Psoas muscle (tissue), 8 donors: ENCODE data around the gene STRADB. TPM values are rescaled to one million over a fixed set of nuclear protein-coding genes. Genes with fewer than 3 reads are reported as not detected.
"Not testable (repeated sequence)": the region's sequence is repeated elsewhere in the genome, so short reads cannot be mapped to it uniquely, and the experiment has no call there.

Experiments
- ATAC-seq, 4 donors: fragments of 200-7000 bp; cut with Tn5 transposase; one replicate each; pipeline ENCODE4 v1.9.1; 2020; ENCODE audit warnings: moderate library complexity in 3 of 4, mild to moderate bottlenecking in 2 of 4
- DNase-seq, 2 donors: peaks; one replicate each; pipeline ENCODE4 v3.0.0-alpha.2; 2020
- H3K27ac ChIP-seq: fragments of 200-600 bp; one replicate; pipeline ENCODE4 v1.8.0; 2022
- H3K27me3 ChIP-seq, 3 donors: fragments of 200-600 bp in 1 of 3; one replicate each; pipeline versions ENCODE4 v1.6.1 to v1.8.0; 2013 to 2022; ENCODE audit warnings: low read length in 2 of 3, mild to moderate bottlenecking in 2 of 3, moderate library complexity in 1 of 3; ENCODE audit not compliant: insufficient read depth in 3 of 3
- H3K36me3 ChIP-seq, 2 donors: fragments of 200-600 bp in 1 of 2; one replicate each; pipeline versions ENCODE4 v1.6.1 to v1.8.0; 2013 to 2022; ENCODE audit warnings: low read depth in 1 of 2, mild to moderate bottlenecking in 1 of 2, moderate library complexity in 1 of 2; ENCODE audit not compliant: insufficient read depth in 1 of 2
- H3K4me1 ChIP-seq: fragments of 200-600 bp; one replicate; pipeline ENCODE4 v1.8.0; 2022
- H3K4me3 ChIP-seq: fragments of 200-600 bp; one replicate; pipeline ENCODE4 v1.8.0; 2022; ENCODE audit warnings: mild to moderate bottlenecking
- H3K9me3 ChIP-seq: fragments of 200-600 bp; one replicate; pipeline ENCODE4 v1.8.0; 2022
- WGBS, 3 donors: extraction: QIAGEN DNeasy Blood & Tissue Kit; methylation state at CpG; one replicate each; pipeline versions ENCODE4 v1.1.6 to v1.1.7; 2013; 5-methylcytosine and 5-hydroxymethylcytosine counted together
- intact Hi-C, 2 donors: fragments of 100-400 bp; cut with DNase I; formaldehyde crosslinking; loops; one replicate each; pipeline versions ENCODE4 v1.11.0 to v1.14.2; 2022
- polyA plus RNA-seq, 3 donors: library from polyadenylated mRNA; stranded (reverse); fragments of 200-250 nt; gene quantifications; one replicate each; pipeline ENCODE4 v1.2.3, GENCODE V29; 2013
- total RNA-seq, 4 donors: library from RNA; stranded (reverse); fragmentation: NEBNext Ultra II Directional in 2 of 4; extraction: Animal tissue kit (Norgen Biotek cat#: 25700) in 2 of 4; gene quantifications; one replicate each; pipeline versions ENCODE4 v1.2.1 to v1.2.4, GENCODE V29; 2021 to 2023
- TF ChIP-seq, protein P1 (sequence below): fragments of 200-600 bp; IDR thresholded peaks from one replicate; pipeline ENCODE4 v1.8.0; 2022; ENCODE audit warnings: antibody characterized with exemption
- donor health status: healthy with polysubstance abuse.
- donor health status: DM: no; HTN: no; CAD: no; lungs with moderate emphysema.
- donor health status: Bipolar disorder and iron deficiency.
- donor health status: healthy.
- donor health status: DM: yes; HTN: yes; CAD: no.
- donor health status: DM: no; HTN: no; CAD: no.
- donor health status: DM: no; HTN: no; CAD: no.
- donor health status: DM: yes; HTN: yes; CAD: no.

The STRADB gene
- total and polyA plus RNA-seq, 7 donors: 48.5 to 175 (median 79.7) TPM

DNA sequence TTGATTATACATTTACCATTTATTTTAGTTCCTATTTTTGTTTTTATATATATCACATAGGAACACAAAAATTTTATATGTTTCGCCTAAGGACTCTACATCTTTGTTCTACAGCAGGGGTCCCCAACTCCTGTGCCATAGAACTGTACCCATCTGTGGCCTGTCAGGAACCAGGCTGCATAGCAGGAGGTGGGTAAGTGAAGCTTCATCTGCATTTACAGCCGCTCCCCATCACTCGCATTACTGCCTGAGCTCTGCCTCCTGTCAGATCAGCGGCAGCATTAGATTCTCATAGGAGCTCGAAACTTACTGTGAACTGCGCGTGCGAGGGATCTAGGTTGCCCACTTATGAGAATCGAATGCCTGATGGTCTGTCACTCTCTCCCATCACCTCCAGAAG is 25.6 kb upstream of the STRADB start:
- ATAC-seq (no peak), DNase-seq (no peak)
- Histone ChIP-seq H3K27ac (no peak overlapping the region), H3K36me3 (no peaks in the 10 kb centered on the region), H3K4me3 (no peak overlapping the region), H3K4me1 (peaks cover 22% of the 10 kb centered on the region), H3K9me3 (peaks cover 5% of the 10 kb centered on the region), H3K27me3 (no peaks in the 10 kb centered on the region)
- TF ChIP-seq, protein P1, sequence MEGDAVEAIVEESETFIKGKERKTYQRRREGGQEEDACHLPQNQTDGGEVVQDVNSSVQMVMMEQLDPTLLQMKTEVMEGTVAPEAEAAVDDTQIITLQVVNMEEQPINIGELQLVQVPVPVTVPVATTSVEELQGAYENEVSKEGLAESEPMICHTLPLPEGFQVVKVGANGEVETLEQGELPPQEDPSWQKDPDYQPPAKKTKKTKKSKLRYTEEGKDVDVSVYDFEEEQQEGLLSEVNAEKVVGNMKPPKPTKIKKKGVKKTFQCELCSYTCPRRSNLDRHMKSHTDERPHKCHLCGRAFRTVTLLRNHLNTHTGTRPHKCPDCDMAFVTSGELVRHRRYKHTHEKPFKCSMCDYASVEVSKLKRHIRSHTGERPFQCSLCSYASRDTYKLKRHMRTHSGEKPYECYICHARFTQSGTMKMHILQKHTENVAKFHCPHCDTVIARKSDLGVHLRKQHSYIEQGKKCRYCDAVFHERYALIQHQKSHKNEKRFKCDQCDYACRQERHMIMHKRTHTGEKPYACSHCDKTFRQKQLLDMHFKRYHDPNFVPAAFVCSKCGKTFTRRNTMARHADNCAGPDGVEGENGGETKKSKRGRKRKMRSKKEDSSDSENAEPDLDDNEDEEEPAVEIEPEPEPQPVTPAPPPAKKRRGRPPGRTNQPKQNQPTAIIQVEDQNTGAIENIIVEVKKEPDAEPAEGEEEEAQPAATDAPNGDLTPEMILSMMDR: no peak
- WGBS, 3 donors: 89 to 96% (median 90%) methylated on average over 9 of the region's 9 CpGs
- intact Hi-C loops: no loop called here

GRCh38 chr2:201428366-201428765 is 23.2 kb upstream of the STRADB start:
- DNase-seq, ATAC-seq, H3K27me3 ChIP-seq, H3K9me3 ChIP-seq, H3K4me3 ChIP-seq, H3K36me3 ChIP-seq, H3K27ac ChIP-seq, intact Hi-C loops: not testable (repeated sequence)
- H3K4me1 ChIP-seq: peaks cover 41% of the 10 kb centered on the region

DNA sequence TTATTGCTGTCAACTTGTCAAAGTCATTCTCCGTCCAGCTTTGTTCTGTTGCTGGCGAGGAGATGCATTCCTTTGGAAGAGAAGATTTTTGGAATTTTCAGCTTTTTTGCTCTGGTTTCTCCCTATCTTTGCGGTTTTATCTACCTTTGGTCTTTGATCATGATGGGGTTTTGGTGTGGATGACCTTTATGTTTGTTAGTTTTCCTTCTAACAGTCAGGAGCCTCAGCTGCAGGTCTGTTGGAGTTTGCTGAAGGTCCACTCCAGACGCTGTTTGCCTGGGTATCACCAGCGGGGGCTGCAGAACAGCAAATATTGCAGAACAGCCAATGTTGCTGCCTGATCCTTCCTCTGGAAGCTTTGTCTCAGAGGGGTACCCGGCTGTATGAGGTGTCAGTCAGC is 21.7 kb upstream of the STRADB start:
- peaks cover 38% of the 10 kb centered on the region for H3K4me1 ChIP-seq
- H3K27ac ChIP-seq: not testable (repeated sequence)

GRCh38 chr2:201430322-201430721 is 21.2 kb upstream of the STRADB start:
- H3K27me3 ChIP-seq, ATAC-seq, DNase-seq, H3K9me3 ChIP-seq, intact Hi-C loops, H3K27ac ChIP-seq, H3K36me3 ChIP-seq, H3K4me3 ChIP-seq: not testable (repeated sequence)
- peaks cover 34% of the 10 kb centered on the region for H3K4me1 ChIP-seq
- 95 to 97% (median 96%) methylated on average over 12 of the region's 12 CpGs for WGBS, 3 donors

More for the DNA sequence above, 21.7 kb upstream of the STRADB start:
- H3K27me3 ChIP-seq, ATAC-seq, DNase-seq, H3K9me3 ChIP-seq, H3K4me3 ChIP-seq, intact Hi-C loops, H3K36me3 ChIP-seq: not testable (repeated sequence)
- WGBS, 3 donors: 85 to 94% (median 91%) methylated on average over 6 of the region's 6 CpGs

- Histone ChIP-seq H3K27me3 (no peaks in the 10 kb centered on the region), H3K4me3 (no peak overlapping the region), H3K9me3 (peaks cover 5% of the 10 kb centered on the region), H3K4me1 (peaks cover 33% of the 10 kb centered on the region), H3K27ac (no peak overlapping the region), H3K36me3 (no peaks in the 10 kb centered on the region)
- DNase-seq (no peak), ATAC-seq (peak in 1 of 4 donors; percentile 66)
- TF ChIP-seq, protein P1: no peak
- intact Hi-C loops: no loop called here
- 70 to 98% (median 96%) methylated on average over 4 to 5 of the region's 5 CpGs for WGBS, 3 donors
Measured at GRCh38 chr2:201430839-201431238, 20.7 kb upstream of the STRADB start.

DNA sequence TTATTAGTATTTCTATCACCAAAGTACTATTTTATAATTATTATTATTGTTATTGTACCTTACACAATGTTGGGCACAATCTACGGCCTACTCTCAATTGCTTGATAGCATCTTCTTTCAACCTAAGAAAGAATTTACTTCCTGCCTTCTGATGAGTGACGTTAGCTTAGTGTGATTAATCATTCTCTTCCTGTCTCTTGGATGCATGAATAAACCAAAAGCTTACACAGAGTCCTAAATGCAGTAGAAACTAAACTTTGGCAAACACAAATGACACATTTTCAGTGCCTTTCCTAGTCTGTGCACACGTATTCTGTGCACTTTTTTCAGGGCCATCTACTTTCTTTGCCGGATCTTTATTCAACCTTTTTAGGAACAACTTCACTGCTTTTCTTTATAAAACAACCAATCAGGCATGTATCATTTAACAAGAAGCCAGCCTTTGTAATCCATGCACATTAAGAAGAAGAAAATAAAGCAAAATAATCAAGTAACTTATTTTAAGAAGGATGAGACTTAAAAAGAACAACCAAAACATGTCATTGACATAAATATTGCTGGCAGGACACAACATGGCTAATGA is 19.4 kb upstream of the STRADB start:
- intact Hi-C loops: no loop called here
- WGBS, 3 donors: 38 to 44% (median 42%) methylated on average over 4 of the region's 4 CpGs
- DNase-seq: no peak
- H3K4me1 ChIP-seq: peaks cover 33% of the 10 kb centered on the region
- H3K4me3 ChIP-seq: peak overlapping the region; percentile 16
- no peaks in the 10 kb centered on the region for H3K27me3 ChIP-seq
- H3K9me3 ChIP-seq: peaks cover 5% of the 10 kb centered on the region
- H3K36me3 ChIP-seq: no peaks in the 10 kb centered on the region
- peak; percentile 28 to 73 (median 52) for ATAC-seq
- TF ChIP-seq, protein P1: no peak
- H3K27ac ChIP-seq: peak overlapping the region; percentile 34
